ENCODE data around the gene STK35. TPM values are rescaled to one million over a fixed set of nuclear protein-coding genes. Genes with fewer than 3 reads are reported as not detected.

Gene STK35
- total RNA-seq, 1 experiment from 2014 or later: 38.4 TPM

DNA sequence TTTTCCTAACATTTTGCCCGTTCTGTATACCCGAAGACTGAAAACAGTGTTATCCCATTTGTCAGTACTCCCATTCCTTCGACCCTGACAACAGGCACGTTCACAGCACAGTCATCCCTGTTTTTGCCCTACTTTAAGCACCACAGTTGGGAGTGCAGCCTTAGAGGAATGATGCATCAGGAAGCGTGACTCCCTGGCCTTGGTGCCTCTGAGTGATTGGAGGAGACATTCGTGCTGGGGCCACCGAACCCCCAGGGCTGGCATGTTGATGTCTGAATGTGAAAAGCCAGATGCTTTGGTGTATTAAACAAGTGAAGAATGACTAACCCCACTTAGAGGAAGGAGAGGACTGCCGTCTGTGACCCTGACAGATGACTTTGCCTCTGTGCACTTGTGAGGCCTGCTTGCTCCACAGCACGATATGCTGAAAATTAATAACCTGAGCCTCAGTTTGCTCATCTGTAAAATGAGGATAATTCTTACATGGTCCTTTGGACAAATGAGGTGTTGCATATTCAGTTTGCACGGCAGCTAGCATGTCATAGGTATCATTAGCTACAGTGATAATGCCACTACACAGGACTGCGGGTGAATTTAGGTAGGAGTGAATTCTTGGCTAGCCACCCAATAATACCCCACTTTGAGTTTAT lies 36.0 kb downstream of the STK35 start:
- H3K9me3 ChIP-seq (ENCODE audit: low read length): no peaks in the 10 kb centered on the region
- intact Hi-C loops (cut with micrococcal nuclease): no loop called here
- ChIA-PET CTCF (no interaction called here), POLR2A (ENCODE audit: unreplicated experiment) (no interaction called here)
- H3K79me2 ChIP-seq (ENCODE audit: low read length): peaks cover 67% of the 10 kb centered on the region
- H3F3A ChIP-seq (ENCODE audit: low read length, unreplicated experiment): no peaks in the 10 kb centered on the region
- no peak for DNase-seq
- 0 out of 2 replicates have a peak, but pooled peaks cover 8% of the 10 kb centered on the region for H3K36me3 ChIP-seq (ENCODE audit: low read depth, low read length)
- peaks cover 12% of the 10 kb centered on the region for H4K20me1 ChIP-seq (ENCODE audit: low read length)
- no peaks in the 10 kb centered on the region for H3K27me3 ChIP-seq (ENCODE audit: low read length)
- H3K4me1 ChIP-seq (ENCODE audit: insufficient read depth, low read length): peaks cover 13% of the 10 kb centered on the region
- no peak overlapping the region for H3K27ac ChIP-seq (ENCODE audit: low read length)
- BruUV-seq (replicated peaks): no TSS peak
- no peak overlapping the region for H3K4me2 ChIP-seq (ENCODE audit: low read length)
- H3K9ac ChIP-seq (ENCODE audit: low read length): no peak overlapping the region
- TF ChIP-seq EZH2phosphoT487 (IDR thresholded peaks at IDR 0.05; ENCODE audit: borderline replicate concordance, low read length) (no peak), EZH2 (IDR thresholded peaks at IDR 0.05; ENCODE audit: low read length, unreplicated experiment) (no peak)
- TF ChIP-seq, protein P1, sequence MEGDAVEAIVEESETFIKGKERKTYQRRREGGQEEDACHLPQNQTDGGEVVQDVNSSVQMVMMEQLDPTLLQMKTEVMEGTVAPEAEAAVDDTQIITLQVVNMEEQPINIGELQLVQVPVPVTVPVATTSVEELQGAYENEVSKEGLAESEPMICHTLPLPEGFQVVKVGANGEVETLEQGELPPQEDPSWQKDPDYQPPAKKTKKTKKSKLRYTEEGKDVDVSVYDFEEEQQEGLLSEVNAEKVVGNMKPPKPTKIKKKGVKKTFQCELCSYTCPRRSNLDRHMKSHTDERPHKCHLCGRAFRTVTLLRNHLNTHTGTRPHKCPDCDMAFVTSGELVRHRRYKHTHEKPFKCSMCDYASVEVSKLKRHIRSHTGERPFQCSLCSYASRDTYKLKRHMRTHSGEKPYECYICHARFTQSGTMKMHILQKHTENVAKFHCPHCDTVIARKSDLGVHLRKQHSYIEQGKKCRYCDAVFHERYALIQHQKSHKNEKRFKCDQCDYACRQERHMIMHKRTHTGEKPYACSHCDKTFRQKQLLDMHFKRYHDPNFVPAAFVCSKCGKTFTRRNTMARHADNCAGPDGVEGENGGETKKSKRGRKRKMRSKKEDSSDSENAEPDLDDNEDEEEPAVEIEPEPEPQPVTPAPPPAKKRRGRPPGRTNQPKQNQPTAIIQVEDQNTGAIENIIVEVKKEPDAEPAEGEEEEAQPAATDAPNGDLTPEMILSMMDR (conservative IDR thresholded peaks at IDR 0.05; ENCODE audit: low read depth, low read length): no peak
- no peaks in the 10 kb centered on the region for H3K9me2 ChIP-seq (replicated peaks; ENCODE audit: low read length)
- no peak overlapping the region for H3K4me3 ChIP-seq (ENCODE audit: low read length)
- no peak overlapping the region for H2AFZ ChIP-seq (ENCODE audit: low read length)
- ATAC-seq: no peak

DNA sequence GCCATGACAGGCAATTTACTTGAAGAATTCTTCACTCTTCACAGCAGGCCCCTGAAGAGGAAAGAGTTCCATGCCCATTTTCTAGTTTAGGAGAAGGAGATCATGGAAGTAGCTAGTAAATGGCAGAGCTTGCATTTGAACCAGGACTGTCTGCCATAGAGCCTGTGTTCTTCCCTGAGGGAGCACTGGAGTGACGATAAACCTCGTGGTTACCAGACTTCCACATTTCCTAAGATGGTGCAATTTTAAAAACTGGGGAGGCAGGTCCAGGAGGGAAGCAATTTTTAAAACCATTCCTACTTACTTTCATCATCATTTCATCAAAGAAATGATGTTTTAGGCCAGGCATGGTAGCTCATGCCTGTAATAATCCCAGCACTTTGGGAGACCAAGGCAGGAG lies 36.8 kb downstream of the STK35 start:
- DNase-seq: no peak
- Histone ChIP-seq H3K27ac (ENCODE audit: low read length) (no peak overlapping the region), H3K27me3 (ENCODE audit: low read length) (no peaks in the 10 kb centered on the region), H3K9me3 (ENCODE audit: low read length) (no peaks in the 10 kb centered on the region), H3K4me2 (ENCODE audit: low read length) (no peak overlapping the region), H3K9me2 (replicated peaks; ENCODE audit: low read length) (no peaks in the 10 kb centered on the region), H4K20me1 (ENCODE audit: low read length) (peaks cover 5% of the 10 kb centered on the region; the same call in 1 of the 2 replicates), H3F3A (ENCODE audit: low read length, unreplicated experiment) (no peaks in the 10 kb centered on the region), H3K9ac (ENCODE audit: low read length) (no peak overlapping the region), H3K79me2 (ENCODE audit: low read length) (peaks cover 60% of the 10 kb centered on the region), H3K4me3 (ENCODE audit: low read length) (no peak overlapping the region), H3K36me3 (ENCODE audit: low read depth, low read length) (0 out of 2 replicates have a peak, but pooled peaks cover 8% of the 10 kb centered on the region), H3K4me1 (ENCODE audit: insufficient read depth, low read length) (peaks cover 6% of the 10 kb centered on the region), H2AFZ (ENCODE audit: low read length) (no peak overlapping the region)
- intact Hi-C loops (cut with micrococcal nuclease): no loop called here
- no TSS peak for BruUV-seq (replicated peaks)
- no peak for ATAC-seq
- ChIA-PET POLR2A (ENCODE audit: unreplicated experiment) (no interaction called here), CTCF (no interaction called here)
- TF ChIP-seq EZH2phosphoT487 (IDR thresholded peaks at IDR 0.05; ENCODE audit: borderline replicate concordance, low read length) (no peak), EZH2 (IDR thresholded peaks at IDR 0.05; ENCODE audit: low read length, unreplicated experiment) (no peak)
- TF ChIP-seq, protein P1 (conservative IDR thresholded peaks at IDR 0.05; ENCODE audit: low read depth, low read length): no peak

DNA sequence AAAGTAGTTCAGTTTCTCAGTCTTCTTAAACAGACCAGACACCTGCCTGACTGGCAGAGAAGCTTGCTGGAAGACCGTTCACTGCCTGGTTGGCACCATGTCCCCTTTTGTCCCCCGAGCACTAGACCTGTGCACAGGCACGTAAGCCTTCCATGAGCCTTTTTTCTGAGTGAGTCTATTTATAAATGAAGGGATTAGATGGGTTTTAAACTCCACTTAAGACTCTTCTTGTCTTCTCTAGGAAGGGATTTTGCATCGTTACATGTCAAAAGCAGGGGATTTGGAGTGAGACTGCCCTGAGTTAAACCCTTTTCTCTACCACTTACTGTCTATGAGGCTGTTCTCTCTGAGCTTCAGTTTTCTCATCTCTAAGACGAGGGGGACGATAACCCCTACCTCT lies 37.6 kb downstream of the STK35 start:
- H3K9me2 ChIP-seq (replicated peaks; ENCODE audit: low read length): no peaks in the 10 kb centered on the region
- H3K4me2 ChIP-seq (ENCODE audit: low read length): no peak overlapping the region
- peaks cover 51% of the 10 kb centered on the region for H3K79me2 ChIP-seq (ENCODE audit: low read length)
- H2AFZ ChIP-seq (ENCODE audit: low read length): no peak overlapping the region
- no peaks in the 10 kb centered on the region for H3K27me3 ChIP-seq (ENCODE audit: low read length)
- H3K9me3 ChIP-seq (ENCODE audit: low read length): no peaks in the 10 kb centered on the region
- 0 out of 2 replicates have a peak, but pooled peaks cover 8% of the 10 kb centered on the region for H3K36me3 ChIP-seq (ENCODE audit: low read depth, low read length)
- TF ChIP-seq, protein P1 (conservative IDR thresholded peaks at IDR 0.05; ENCODE audit: low read depth, low read length): no peak
- TF ChIP-seq EZH2phosphoT487 (IDR thresholded peaks at IDR 0.05; ENCODE audit: borderline replicate concordance, low read length) (no peak), EZH2 (IDR thresholded peaks at IDR 0.05; ENCODE audit: low read length, unreplicated experiment) (no peak)
- no TSS peak for BruUV-seq (replicated peaks)
- DNase-seq (no peak), ATAC-seq (no peak)
- H3K4me1 ChIP-seq (ENCODE audit: insufficient read depth, low read length): no peaks in the 10 kb centered on the region
- H4K20me1 ChIP-seq (ENCODE audit: low read length): no peaks in the 10 kb centered on the region
- no peak overlapping the region for H3K4me3 ChIP-seq (ENCODE audit: low read length)
- intact Hi-C loops (cut with micrococcal nuclease): no loop called here
- ChIA-PET CTCF (interaction anchor here (0.6 kb wide), 1 partner anchor 12 kb away, joined by 3 read pairs; no protein-coding TSS in a partner anchor), POLR2A (ENCODE audit: unreplicated experiment) (no interaction called here)
- H3K9ac ChIP-seq (ENCODE audit: low read length): no peak overlapping the region
- H3F3A ChIP-seq (ENCODE audit: low read length, unreplicated experiment): no peaks in the 10 kb centered on the region
- no peak overlapping the region for H3K27ac ChIP-seq (ENCODE audit: low read length)
